ENCODE data around the gene CD63. TPM values are rescaled to one million over a fixed set of nuclear protein-coding genes. Genes with fewer than 3 reads are reported as not detected.

CD63 gene
- total and polyA plus RNA-seq, 2 of the 4 experiments (the other 2 are of a cell fraction), result 995 to 1,398 TPM

DNA sequence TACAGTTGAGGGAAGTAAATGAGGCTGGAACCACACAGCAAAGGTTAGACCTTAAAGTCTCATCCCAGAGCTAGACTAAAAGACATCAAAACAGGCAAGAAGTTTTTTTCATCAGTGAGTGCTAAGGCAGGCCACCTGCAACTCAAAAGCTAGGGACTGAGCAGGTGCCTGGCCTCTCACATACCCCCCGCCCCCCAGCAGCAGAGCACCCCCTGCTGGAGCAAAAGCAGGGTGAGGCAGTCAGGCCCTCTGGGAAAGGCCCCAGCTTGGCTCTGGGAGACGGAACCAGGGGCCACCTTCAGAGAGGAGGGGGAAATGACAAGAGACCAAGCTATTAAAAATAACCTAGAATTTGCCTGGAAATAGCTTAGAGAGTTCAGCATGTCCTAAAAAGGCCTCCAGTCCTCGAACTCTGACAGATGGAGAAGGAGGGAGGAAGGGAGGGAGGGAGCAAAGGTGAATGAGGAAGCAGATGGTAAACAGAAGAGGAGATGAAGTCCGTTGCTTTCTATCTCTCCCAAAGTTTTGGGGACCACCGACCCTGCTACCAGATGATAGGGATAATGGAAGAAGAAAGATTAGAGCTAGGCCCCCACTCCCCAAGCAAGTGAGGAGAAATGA is 22.9 kb downstream of the CD63 start:
- BruUV-seq (replicated peaks), result no TSS peak
- POLR2A ChIA-PET (ENCODE audit: unreplicated experiment), result no interaction called here
- Histone ChIP-seq H3K27me3 (ENCODE audit: control insufficient read depth, insufficient read depth, low read length) (peaks cover 25% of the 10 kb centered on the region), H4K5ac (ENCODE audit: low read depth, low read length) (no peak overlapping the region), H2BK120ac (ENCODE audit: low read depth, low read length) (no peak overlapping the region), H2AK9ac (replicated peaks; ENCODE audit: low read depth, low read length, poor library complexity) (no peak overlapping the region), H3K4ac (ENCODE audit: low read depth, low read length) (no peak overlapping the region), H3K18ac (ENCODE audit: low read depth, low read length) (no peak overlapping the region), H4K20me1 (ENCODE audit: insufficient read depth, low read length) (no peaks in the 10 kb centered on the region), H3K23ac (ENCODE audit: low read depth, low read length) (no peak overlapping the region), H2BK5ac (ENCODE audit: low read depth, low read length, poor library complexity, severe bottlenecking) (no peak overlapping the region), H3K56ac (ENCODE audit: extremely low read depth, insufficient read depth, low read length) (no peak overlapping the region), H4K91ac (ENCODE audit: insufficient read depth, low read depth, low read length) (no peak overlapping the region), H3K4me3 (ENCODE audit: insufficient read depth, low read depth, low read length) (no peak overlapping the region), H2BK15ac (ENCODE audit: low read depth, low read length) (no peak overlapping the region), H3K9me1 (ENCODE audit: insufficient read depth, low read length) (no peaks in the 10 kb centered on the region; the same call in 1 of the 2 replicates), H3K4me2 (ENCODE audit: low read depth, low read length) (no peak overlapping the region), H2AK5ac (ENCODE audit: low read depth, low read length) (no peak overlapping the region), H3K4me1 (ENCODE audit: control insufficient read depth, insufficient read depth, low read length) (0 out of 2 replicates have a peak, but pooled peaks cover 2% of the 10 kb centered on the region), H4K8ac (ENCODE audit: low read depth in 2 of 2, low read length in 2 of 2) (no peak overlapping the region), H3K79me1 (ENCODE audit: low read depth in 1 of 2, low read length in 2 of 2) (no peaks in the 10 kb centered on the region), H3K27ac (ENCODE audit: insufficient read depth, low read length) (no peak overlapping the region), H3K9ac (ENCODE audit: low read depth, low read length) (no peak overlapping the region), H2BK20ac (ENCODE audit: low read depth, low read length) (no peak overlapping the region), H2AFZ (replicated peaks; ENCODE audit: low read length, poor library complexity) (no peak overlapping the region), H3K9me3 (ENCODE audit: control insufficient read depth, insufficient read depth, low read length) (no peaks in the 10 kb centered on the region), H3K36me3 (ENCODE audit: control insufficient read depth, insufficient read depth, low read length) (no peaks in the 10 kb centered on the region), H3K14ac (replicated peaks; ENCODE audit: low read depth, low read length) (no peak overlapping the region)
- TF ChIP-seq BHLHE40 (IDR thresholded peaks at IDR 0.05; ENCODE audit: low read depth, low read length), result no peak
- TF ChIP-seq, protein P1, sequence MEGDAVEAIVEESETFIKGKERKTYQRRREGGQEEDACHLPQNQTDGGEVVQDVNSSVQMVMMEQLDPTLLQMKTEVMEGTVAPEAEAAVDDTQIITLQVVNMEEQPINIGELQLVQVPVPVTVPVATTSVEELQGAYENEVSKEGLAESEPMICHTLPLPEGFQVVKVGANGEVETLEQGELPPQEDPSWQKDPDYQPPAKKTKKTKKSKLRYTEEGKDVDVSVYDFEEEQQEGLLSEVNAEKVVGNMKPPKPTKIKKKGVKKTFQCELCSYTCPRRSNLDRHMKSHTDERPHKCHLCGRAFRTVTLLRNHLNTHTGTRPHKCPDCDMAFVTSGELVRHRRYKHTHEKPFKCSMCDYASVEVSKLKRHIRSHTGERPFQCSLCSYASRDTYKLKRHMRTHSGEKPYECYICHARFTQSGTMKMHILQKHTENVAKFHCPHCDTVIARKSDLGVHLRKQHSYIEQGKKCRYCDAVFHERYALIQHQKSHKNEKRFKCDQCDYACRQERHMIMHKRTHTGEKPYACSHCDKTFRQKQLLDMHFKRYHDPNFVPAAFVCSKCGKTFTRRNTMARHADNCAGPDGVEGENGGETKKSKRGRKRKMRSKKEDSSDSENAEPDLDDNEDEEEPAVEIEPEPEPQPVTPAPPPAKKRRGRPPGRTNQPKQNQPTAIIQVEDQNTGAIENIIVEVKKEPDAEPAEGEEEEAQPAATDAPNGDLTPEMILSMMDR (conservative IDR thresholded peaks at IDR 0.05; ENCODE audit: low read depth, low read length), result 0 out of 2 replicates have a peak, but pooled peaks have one; percentile 22
- TF ChIP-seq FOS (IDR thresholded peaks at IDR 0.05; ENCODE audit: low read depth, low read length), result no peak
- TF ChIP-seq MAZ (IDR thresholded peaks at IDR 0.05; ENCODE audit: borderline replicate concordance, low read depth, low read length), result no peak
- TF ChIP-seq CHD1 (IDR thresholded peaks at IDR 0.05; ENCODE audit: low read depth, low read length), result no peak
- in situ Hi-C loops (cut with MboI; ENCODE audit: low sequenced_read_pairs) (no loop called here), dilution Hi-C loops (cut with HindIII; ENCODE audit: low sequenced_read_pairs, unreplicated experiment) (no loop called here), intact Hi-C loops (cut with micrococcal nuclease) (no loop called here)
- DNase-seq (no peak), ATAC-seq (ENCODE audit: low read depth) (no peak)
- CTCF ChIA-PET, result interaction anchor here (0.6 to 1.2 kb wide), 2 partner anchors 9 to 30 kb away, joined by 3 read pairs; no protein-coding TSS in a partner anchor
- WGBS, 2 experiments (ENCODE audit: extremely low coverage in 2 of 2, insufficient read length in 1 of 2), result 53% methylated on average over 2 of the region's 5 CpGs; no CpG with 5 or more reads in 1 of the 2 experiments
